ENCODE data around the gene CDKN3.
"Not testable (repeated sequence)": the region's sequence is repeated elsewhere in the genome, so short reads cannot be mapped to it uniquely, and the experiment has no call there.

Gene CDKN3

GRCh38 chr14:54370323-54371198 is 26.2 kb upstream of the CDKN3 start:
- DNase-seq: no peak

GRCh38 chr14:54374117-54374884 is 22.5 kb upstream of the CDKN3 start:
- no peak for DNase-seq

GRCh38 chr14:54377501-54377900 is 19.3 kb upstream of the CDKN3 start:
- no peak for DNase-seq

GRCh38 chr14:54378893-54379292 is 17.9 kb upstream of the CDKN3 start:
- not testable (repeated sequence) for DNase-seq

- not testable (repeated sequence) for DNase-seq
Observed at GRCh38 chr14:54380558-54380957, 16.2 kb upstream of the CDKN3 start.

GRCh38 chr14:54381821-54382220 is 15.0 kb upstream of the CDKN3 start:
- DNase-seq: no peak

GRCh38 chr14:54383835-54384234 is 13.0 kb upstream of the CDKN3 start:
- DNase-seq: no peak

- DNase-seq: no peak
Observed at GRCh38 chr14:54385556-54385955, 11.3 kb upstream of the CDKN3 start.

- no peak for DNase-seq
Observed at GRCh38 chr14:54387328-54387727, 9.5 kb upstream of the CDKN3 start.

GRCh38 chr14:54392131-54392859 is 4.5 kb upstream of the CDKN3 start:
- no peak for DNase-seq

- not testable (repeated sequence) for DNase-seq
Observed at GRCh38 chr14:54392986-54393884, 3.6 kb upstream of the CDKN3 start.

GRCh38 chr14:54394596-54394995 is 2.2 kb upstream of the CDKN3 start:
- DNase-seq: no peak

GRCh38 chr14:54395284-54395683 is 1.5 kb upstream of the CDKN3 start:
- no peak for DNase-seq

GRCh38 chr14:54395716-54396115 is 1.1 kb upstream of the CDKN3 start:
- DNase-seq: no peak

- DNase-seq: no peak
Observed at GRCh38 chr14:54396183-54396492, 669 bp upstream of the CDKN3 start.

GRCh38 chr14:54399560-54399959 is 2.8 kb downstream of the CDKN3 start:
- DNase-seq: no peak

- not testable (repeated sequence) for DNase-seq
Observed at GRCh38 chr14:54403401-54404005, 6.7 kb downstream of the CDKN3 start.

GRCh38 chr14:54410215-54410614 is 13.4 kb downstream of the CDKN3 start:
- no peak for DNase-seq

- no peak for DNase-seq
Observed at GRCh38 chr14:54411371-54411770, 14.6 kb downstream of the CDKN3 start.

GRCh38 chr14:54420478-54421142 is 23.8 kb downstream of the CDKN3 start:
- DNase-seq: no peak

GRCh38 chr14:54423991-54424390 is 27.2 kb downstream of the CDKN3 start:
- DNase-seq: no peak

All from effector CD8-positive, alpha-beta T cell (primary cell).